HUDEP-2 (cell line): ENCODE data around the gene FOXC1.

ENCODE experiments used
- DNase-seq, 76 experiments: peaks; one replicate each; lab custom pipeline; 2025; ENCODE audit not compliant: unreplicated experiment in 76 of 76; lab: John Stamatoyannopoulos, UW

FOXC1 gene

GRCh38 chr6:1622851-1623768 lies 13.4 kb downstream of the FOXC1 start:
- DNase-seq: no peak

GRCh38 chr6:1623769-1624057 lies 14.0 kb downstream of the FOXC1 start:
- DNase-seq: no peak

- DNase-seq: no peak
Observed at GRCh38 chr6:1624058-1624850, 14.5 kb downstream of the FOXC1 start.

- DNase-seq: no peak
Observed at GRCh38 chr6:1624851-1625781, 15.4 kb downstream of the FOXC1 start.

GRCh38 chr6:1625794-1626435 lies 16.2 kb downstream of the FOXC1 start:
- DNase-seq: no peak

- no peak for DNase-seq
Observed at GRCh38 chr6:1626481-1626880, 16.8 kb downstream of the FOXC1 start.

GRCh38 chr6:1627827-1628560 lies 18.3 kb downstream of the FOXC1 start:
- DNase-seq: no peak

GRCh38 chr6:1629316-1629715 lies 19.6 kb downstream of the FOXC1 start:
- DNase-seq: no peak

GRCh38 chr6:1630212-1630770 lies 20.6 kb downstream of the FOXC1 start:
- no peak for DNase-seq

- DNase-seq: no peak
Observed at GRCh38 chr6:1630771-1631217, 21.1 kb downstream of the FOXC1 start.

GRCh38 chr6:1631251-1631650 lies 21.5 kb downstream of the FOXC1 start:
- DNase-seq: no peak

- DNase-seq: no peak
Observed at GRCh38 chr6:1633366-1634021, 23.8 kb downstream of the FOXC1 start.

GRCh38 chr6:1634081-1634480 lies 24.4 kb downstream of the FOXC1 start:
- no peak for DNase-seq

- DNase-seq: no peak
Observed at GRCh38 chr6:1635305-1636010, 25.7 kb downstream of the FOXC1 start.

GRCh38 chr6:1636272-1636825 lies 26.6 kb downstream of the FOXC1 start:
- no peak for DNase-seq

- no peak for DNase-seq
Observed at GRCh38 chr6:1636971-1637871, 27.5 kb downstream of the FOXC1 start.

GRCh38 chr6:1639430-1639829 lies 29.7 kb downstream of the FOXC1 start:
- no peak for DNase-seq
